ENCODE measurements around the gene SIGLEC1. TPM values are rescaled to one million over a fixed set of nuclear protein-coding genes. Genes with fewer than 3 reads are reported as not detected.

The SIGLEC1 gene
- total and polyA plus RNA-seq, 12 donors: 1.3 to 22.4 (median 2.8) TPM

GRCh38 chr20:3758566-3758965, 46.2 kb upstream of the SIGLEC1 start:
- H3K36me3 ChIP-seq: peaks cover 0 to 36% (median 0%) of the 10 kb centered on the region in 9 donors
- peaks cover 0 to 38% (median 7%) of the 10 kb centered on the region in 9 donors for H3K4me1 ChIP-seq
- WGBS, 2 donors: 62 to 77% methylated on average over 11 of the region's 11 CpGs
- H3K27ac ChIP-seq: peak overlapping the region in 9 of 10 donors; percentile 25 to 68 (median 57)
- no peaks in the 10 kb centered on the region for H3K9me3 ChIP-seq
- intact Hi-C loops (cut with DNase I): loop anchor here in 1 of 10 donors (10.0 kb wide), 1 partner anchor 84 kb away; no protein-coding TSS in a partner anchor
- H3K27me3 ChIP-seq: no peaks in the 10 kb centered on the region
- no peak for TF ChIP-seq CTCF (IDR thresholded peaks at IDR 0.05)
- no peak overlapping the region for H3K4me3 ChIP-seq
- peak; percentile 51 to 57 for DNase-seq
- peak; percentile 22 to 59 (median 46) for ATAC-seq

- peaks cover 0 to 51% (median 13%) of the 10 kb centered on the region in 9 donors for H3K4me1 ChIP-seq
Measured at GRCh38 chr20:3757268-3757667, 44.9 kb upstream of the SIGLEC1 start.

GRCh38 chr20:3755814-3756480, 43.5 kb upstream of the SIGLEC1 start:
- Histone ChIP-seq H3K4me3 (no peak overlapping the region), H3K27ac (peak overlapping the region in 2 of 10 donors; percentile 50 to 67), H3K9me3 (no peaks in the 10 kb centered on the region), H3K27me3 (peaks cover 0 to 8% (median 1%) of the 10 kb centered on the region in 7 donors), H3K36me3 (peaks cover 0 to 48% (median 0%) of the 10 kb centered on the region in 9 donors), H3K4me1 (peaks cover 0 to 64% (median 21%) of the 10 kb centered on the region in 9 donors)
- ATAC-seq (no peak), DNase-seq (no peak)
- 81 to 85% methylated on average over 4 to 5 of the region's 5 CpGs for WGBS, 2 donors
- no peak for TF ChIP-seq CTCF (IDR thresholded peaks at IDR 0.05)
- intact Hi-C loops (cut with DNase I): loop anchor here in 1 of 10 donors (10.0 kb wide), 1 partner anchor 81 kb away; no protein-coding TSS in a partner anchor

More at GRCh38 chr20:3757268-3757667, 44.9 kb upstream of the SIGLEC1 start:
- Histone ChIP-seq H3K36me3 (peaks cover 0 to 36% (median 0%) of the 10 kb centered on the region in 9 donors), H3K27ac (peak overlapping the region in 7 of 10 donors; percentile 27 to 67 (median 60)), H3K9me3 (no peaks in the 10 kb centered on the region), H3K4me3 (no peak overlapping the region), H3K27me3 (no peaks in the 10 kb centered on the region)
- intact Hi-C loops (cut with DNase I): loop anchor here in 1 of 10 donors (10.0 kb wide), 1 partner anchor 82 kb away; no protein-coding TSS in a partner anchor
- no peak for TF ChIP-seq CTCF (IDR thresholded peaks at IDR 0.05)
- WGBS, 2 donors: 75 to 83% methylated on average over 2 of the region's 2 CpGs
- peak in 1 of 8 donors; percentile 4 for ATAC-seq
- no peak for DNase-seq

- no peak for TF ChIP-seq CTCF (IDR thresholded peaks at IDR 0.05)
- intact Hi-C loops (cut with DNase I): loop anchor here in 1 of 10 donors (10.0 kb wide), 1 partner anchor 80 kb away; no protein-coding TSS in a partner anchor
- DNase-seq (no peak), ATAC-seq (no peak)
- Histone ChIP-seq H3K27me3 (peaks cover 0 to 13% (median 8%) of the 10 kb centered on the region in 7 donors), H3K27ac (no peak overlapping the region), H3K4me3 (no peak overlapping the region), H3K4me1 (peaks cover 0 to 64% (median 21%) of the 10 kb centered on the region in 9 donors), H3K36me3 (peaks cover 0 to 55% (median 0%) of the 10 kb centered on the region in 9 donors), H3K9me3 (no peaks in the 10 kb centered on the region)
- 83 to 92% methylated on average over 7 of the region's 7 CpGs for WGBS, 2 donors
Measured at GRCh38 chr20:3755269-3755668, 42.9 kb upstream of the SIGLEC1 start.
